Measurements from ENCODE around the gene PLEKHH1. TPM values are rescaled to one million over a fixed set of nuclear protein-coding genes. Genes with fewer than 3 reads are reported as not detected.

Gene PLEKHH1
- total RNA-seq, 4 donors from 2014 or later: 71.1 to 123 (median 79.7) TPM

- intact Hi-C loops (cut with DNase I; ENCODE audit: low total_unique reads): no loop called here
- DNase-seq: peak; percentile 28
- WGBS, 2 donors (ENCODE audit: low coverage in 1 of 2): 33% methylated on average over 9 of the region's 9 CpGs; no CpG with 5 or more reads in 1 of the 2 donors
These were observed 18.9 kb upstream of the PLEKHH1 start for GRCh38 chr14:67514203-67514607.

GRCh38 chr14:67514650-67515385 lies 18.3 kb upstream of the PLEKHH1 start:
- no peaks in the 10 kb centered on the region for H3K9me3 ChIP-seq
- intact Hi-C loops (cut with DNase I; ENCODE audit: low total_unique reads): no loop called here
- no peaks in the 10 kb centered on the region for H3K36me3 ChIP-seq
- 2% methylated on average over 19 of the region's 75 CpGs; no CpG with 5 or more reads in 1 of the 2 donors for WGBS, 2 donors (ENCODE audit: low coverage in 1 of 2)
- TF ChIP-seq EP300 (IDR thresholded peaks at IDR 0.05; ENCODE audit: low read depth): no peak
- no peak for TF ChIP-seq CTCF (IDR thresholded peaks at IDR 0.05)
- TF ChIP-seq POLR2AphosphoS5 (IDR thresholded peaks at IDR 0.05): peak in 2 of 3 donors; percentile 9 to 29
- TF ChIP-seq POLR2A (IDR thresholded peaks at IDR 0.05): peak; percentile 21
- peak overlapping the region; percentile 80 to 85 (median 83) for H3K27ac ChIP-seq
- H3K27me3 ChIP-seq: no peaks in the 10 kb centered on the region
- peak; percentile 62 for DNase-seq
- peaks cover 9 to 22% (median 19%) of the 10 kb centered on the region in 4 donors for H3K4me1 ChIP-seq
- H3K4me3 ChIP-seq: peak overlapping the region; percentile 66 to 97 (median 91)
- in situ Hi-C loops (cut with MboI; ENCODE audit: low pct_ligation_motif_present in 1 of 4, low pct_unique_long_range_greater_than_20kb in 1 of 4, low sequenced_read_pairs in 3 of 4): no loop called here

More at GRCh38 chr14:67514203-67514607, 18.9 kb upstream of the PLEKHH1 start:
- Histone ChIP-seq H3K27me3 (no peaks in the 10 kb centered on the region), H3K9me3 (no peaks in the 10 kb centered on the region), H3K27ac (peak overlapping the region; percentile 80 to 85 (median 83)), H3K4me1 (peaks cover 9 to 22% (median 19%) of the 10 kb centered on the region in 4 donors), H3K36me3 (no peaks in the 10 kb centered on the region), H3K4me3 (peak overlapping the region; percentile 66 to 97 (median 91))
- TF ChIP-seq POLR2A (IDR thresholded peaks at IDR 0.05) (no peak), CTCF (IDR thresholded peaks at IDR 0.05) (peak in 1 of 5 experiments; percentile 6)
- in situ Hi-C loops (cut with MboI; ENCODE audit: low pct_ligation_motif_present in 1 of 4, low pct_unique_long_range_greater_than_20kb in 1 of 4, low sequenced_read_pairs in 3 of 4): no loop called here

GRCh38 chr14:67515386-67516079 lies 17.6 kb upstream of the PLEKHH1 start:
- 0 to 9% methylated on average over 1 to 24 of the region's 45 CpGs for WGBS, 2 donors (ENCODE audit: low coverage in 1 of 2)
- Histone ChIP-seq H3K27ac (peak overlapping the region; percentile 80 to 85 (median 83)), H3K4me3 (peak overlapping the region; percentile 66 to 97 (median 91)), H3K9me3 (no peaks in the 10 kb centered on the region), H3K36me3 (no peaks in the 10 kb centered on the region), H3K4me1 (peaks cover 9 to 22% (median 19%) of the 10 kb centered on the region in 4 donors), H3K27me3 (no peaks in the 10 kb centered on the region)
- TF ChIP-seq CTCF (IDR thresholded peaks at IDR 0.05): no peak
- no peak for TF ChIP-seq EP300 (IDR thresholded peaks at IDR 0.05; ENCODE audit: low read depth)
- no peak for TF ChIP-seq POLR2AphosphoS5 (IDR thresholded peaks at IDR 0.05)
- no peak for TF ChIP-seq POLR2A (IDR thresholded peaks at IDR 0.05)
- in situ Hi-C loops (cut with MboI; ENCODE audit: low pct_ligation_motif_present in 1 of 4, low pct_unique_long_range_greater_than_20kb in 1 of 4, low sequenced_read_pairs in 3 of 4) (no loop called here), intact Hi-C loops (cut with DNase I; ENCODE audit: low total_unique reads) (no loop called here)
- no peak for DNase-seq

- in situ Hi-C loops (cut with MboI; ENCODE audit: low pct_ligation_motif_present in 1 of 4, low pct_unique_long_range_greater_than_20kb in 1 of 4, low sequenced_read_pairs in 3 of 4): no loop called here
- Histone ChIP-seq H3K4me1 (peaks cover 9 to 26% (median 19%) of the 10 kb centered on the region in 4 donors), H3K27ac (no peak overlapping the region), H3K27me3 (no peaks in the 10 kb centered on the region), H3K36me3 (no peaks in the 10 kb centered on the region), H3K9me3 (no peaks in the 10 kb centered on the region), H3K4me3 (no peak overlapping the region)
- no peak for DNase-seq
- intact Hi-C loops (cut with DNase I; ENCODE audit: low total_unique reads): no loop called here
- no peak for TF ChIP-seq POLR2A (IDR thresholded peaks at IDR 0.05)
- TF ChIP-seq EP300 (IDR thresholded peaks at IDR 0.05; ENCODE audit: low read depth): no peak
- no peak for TF ChIP-seq CTCF (IDR thresholded peaks at IDR 0.05)
- no peak for TF ChIP-seq POLR2AphosphoS5 (IDR thresholded peaks at IDR 0.05)
- WGBS, 2 donors (ENCODE audit: low coverage in 1 of 2): 59% methylated on average over 2 of the region's 2 CpGs; no CpG with 5 or more reads in 1 of the 2 donors
These were observed 16.4 kb upstream of the PLEKHH1 start for GRCh38 chr14:67516676-67517075.

Measured in transverse colon (tissue), 4 donors.